ENCODE results near the gene GID4. TPM values are rescaled to one million over a fixed set of nuclear protein-coding genes. Genes with fewer than 3 reads are reported as not detected.

The GID4 gene
- total RNA-seq, 4 donors from 2014 or later = 7.5 to 18.1 (median 11.6) TPM

GRCh38 chr17:18045691-18046350 lies 6.6 kb downstream of the GID4 start:
- WGBS, 2 donors = 74 to 88% methylated on average over 3 of the region's 3 CpGs
- peaks cover 0 to 65% (median 0%) of the 10 kb centered on the region in 3 donors for H3K36me3 ChIP-seq

GRCh38 chr17:18055597-18055996 lies 16.4 kb downstream of the GID4 start:
- TF ChIP-seq CTCF (IDR thresholded peaks at IDR 0.05) (no peak), POLR2A (IDR thresholded peaks at IDR 0.05) (no peak)
- H3K4me1 ChIP-seq = no peaks in the 10 kb centered on the region
- no peak for DNase-seq
- H3K27me3 ChIP-seq = no peaks in the 10 kb centered on the region
- H3K9me3 ChIP-seq = no peaks in the 10 kb centered on the region
- H3K4me3 ChIP-seq = no peak overlapping the region
- intact Hi-C loops (cut with DNase I) = no loop called here
- H3K27ac ChIP-seq = no peak overlapping the region
- WGBS, 2 donors = 92 to 95% methylated on average over 6 of the region's 6 CpGs
- peaks cover 5 to 95% (median 24%) of the 10 kb centered on the region in 3 donors for H3K36me3 ChIP-seq

More at GRCh38 chr17:18045691-18046350, 6.6 kb downstream of the GID4 start:
- no peaks in the 10 kb centered on the region for H3K9me3 ChIP-seq
- no peaks in the 10 kb centered on the region for H3K27me3 ChIP-seq
- DNase-seq = no peak
- no peak overlapping the region for H3K27ac ChIP-seq
- intact Hi-C loops (cut with DNase I) = no loop called here
- peaks cover under 1 to 19% (median 10%) of the 10 kb centered on the region in 3 donors for H3K4me1 ChIP-seq
- no peak overlapping the region for H3K4me3 ChIP-seq
- TF ChIP-seq CTCF (IDR thresholded peaks at IDR 0.05) (no peak), POLR2A (IDR thresholded peaks at IDR 0.05) (no peak)

- Histone ChIP-seq H3K27ac (no peak overlapping the region), H3K4me1 (no peaks in the 10 kb centered on the region), H3K4me3 (no peak overlapping the region), H3K9me3 (no peaks in the 10 kb centered on the region), H3K27me3 (no peaks in the 10 kb centered on the region), H3K36me3 (peaks cover 5 to 96% (median 24%) of the 10 kb centered on the region in 3 donors)
- intact Hi-C loops (cut with DNase I) = no loop called here
- 89 to 96% methylated on average over 3 of the region's 3 CpGs for WGBS, 2 donors
- DNase-seq = no peak
- TF ChIP-seq POLR2A (IDR thresholded peaks at IDR 0.05) = no peak
- no peak for TF ChIP-seq CTCF (IDR thresholded peaks at IDR 0.05)
Observed at GRCh38 chr17:18056214-18056613, 17.0 kb downstream of the GID4 start.

- H3K27ac ChIP-seq = no peak overlapping the region
- WGBS, 2 donors = 20 to 55% methylated on average over 5 of the region's 5 CpGs
- H3K27me3 ChIP-seq = no peaks in the 10 kb centered on the region
- H3K36me3 ChIP-seq = peaks cover 12 to 100% (median 17%) of the 10 kb centered on the region in 3 donors
- H3K4me3 ChIP-seq = no peak overlapping the region
- TF ChIP-seq POLR2A (IDR thresholded peaks at IDR 0.05) (no peak), CTCF (IDR thresholded peaks at IDR 0.05) (no peak)
- intact Hi-C loops (cut with DNase I) = no loop called here
- H3K9me3 ChIP-seq = no peaks in the 10 kb centered on the region
- no peaks in the 10 kb centered on the region for H3K4me1 ChIP-seq
- no peak for DNase-seq
Observed at GRCh38 chr17:18059283-18059682, 20.1 kb downstream of the GID4 start.

- Histone ChIP-seq H3K4me1 (no peaks in the 10 kb centered on the region), H3K36me3 (peaks cover 3 to 86% (median 9%) of the 10 kb centered on the region in 3 donors), H3K27me3 (no peaks in the 10 kb centered on the region), H3K4me3 (no peak overlapping the region), H3K9me3 (no peaks in the 10 kb centered on the region), H3K27ac (no peak overlapping the region)
- DNase-seq = no peak
- TF ChIP-seq CTCF (IDR thresholded peaks at IDR 0.05) (no peak), POLR2A (IDR thresholded peaks at IDR 0.05) (no peak)
- 71 to 73% methylated on average over 2 of the region's 2 CpGs for WGBS, 2 donors
- intact Hi-C loops (cut with DNase I) = no loop called here
Observed at GRCh38 chr17:18064053-18064452, 24.8 kb downstream of the GID4 start.
